B cell (primary cell): ENCODE results near the gene CAMTA1. TPM values are rescaled to one million over a fixed set of nuclear protein-coding genes. Genes with fewer than 3 reads are reported as not detected.

Source experiments
- ATAC-seq: fragments of 200-7000 bp; cut with Tn5 transposase; one replicate; pipeline ENCODE4 v1.10.0; 2021; ENCODE audit warnings: low read depth, mild to moderate bottlenecking, moderate number of reproducible peaks, moderate library complexity
- CTCF ChIA-PET: fragments of 350-600 bp; sonication (Branson Sonifier 250); formaldehyde crosslinking; loops from one replicate; lab custom pipeline; 2021; ENCODE audit warnings: antibody characterized with exemption, inconsistent platforms; lab: Charles Lee
- POLR2A ChIA-PET: fragments of 350-600 bp; sonication (Branson Sonifier 250); formaldehyde crosslinking; loops from one replicate; lab custom pipeline; 2021; ENCODE audit warnings: antibody characterized with exemption; lab: Charles Lee
- DNase-seq: peaks from one replicate; pipeline ENCODE4 v3.0.0; 2013
- H2AFZ ChIP-seq: 2 replicates; pipeline ENCODE4 v1.6.1; 2012; ENCODE audit warnings: mild to moderate bottlenecking, low read depth, low read length; ENCODE audit not compliant: insufficient read depth, poor library complexity, severe bottlenecking
- H3K27ac ChIP-seq, 2 donors: 1 replicate in 1 of 2; 2 replicates in 1 of 2; pipeline ENCODE4 v1.5.1; 2012 to 2013; ENCODE audit warnings: low read length in 2 of 2, mild to moderate bottlenecking in 2 of 2, moderate library complexity in 1 of 2
- H3K27me3 ChIP-seq, 4 experiments: fragments of 200-600 bp in 1 of 4; sonication (generic) in 1 of 4; replicated peaks in 1 of 4; 1 replicate in 2 of 4; 2 replicates in 2 of 4; pipeline versions ENCODE4 v1.6.1 to v1.7.0; 2013 to 2016; ENCODE audit warnings: low read length in 3 of 4, mild to moderate bottlenecking in 2 of 4, mixed read lengths in 1 of 4, moderate library complexity in 1 of 4; ENCODE audit not compliant: insufficient read depth in 4 of 4, control insufficient read depth in 3 of 4; ENCODE audit errors: control extremely low read depth in 1 of 4
- H3K36me3 ChIP-seq, 2 experiments: replicated peaks in 1 of 2; 1 replicate in 1 of 2; 2 replicates in 1 of 2; pipeline versions ENCODE4 v1.6.1 to v1.7.1; 2013; ENCODE audit warnings: low read length in 1 of 2; ENCODE audit not compliant: insufficient read depth in 2 of 2, control insufficient read depth in 1 of 2; ENCODE audit errors: control extremely low read depth in 1 of 2, extremely low read depth in 1 of 2
- H3K4me1 ChIP-seq, 2 donors: fragments of 200-600 bp in 1 of 2; sonication (generic) in 1 of 2; 1 replicate in 1 of 2; 2 replicates in 1 of 2; pipeline versions ENCODE4 v1.5.1 to v1.6.1; 2013 to 2017; ENCODE audit warnings: low read length in 2 of 2; ENCODE audit not compliant: control insufficient read depth in 2 of 2, insufficient read depth in 2 of 2
- H3K4me2 ChIP-seq: replicated peaks from 2 replicates; pipeline ENCODE3; 2012; ENCODE audit warnings: mild to moderate bottlenecking, low read depth, low read length; ENCODE audit not compliant: poor library complexity, severe bottlenecking
- H3K4me3 ChIP-seq, 5 experiments: fragments of 200-600 bp in 1 of 5; sonication (generic) in 1 of 5; 1 replicate in 3 of 5; 2 replicates in 2 of 5; pipeline versions ENCODE4 v1.5.1 to v1.7.0; 2011 to 2016; ENCODE audit warnings: low read length in 4 of 5, mild to moderate bottlenecking in 4 of 5, low read depth in 2 of 5, control low read depth in 1 of 5, moderate library complexity in 1 of 5; ENCODE audit not compliant: insufficient read depth in 1 of 5; ENCODE audit errors: control extremely low read depth in 1 of 5, extremely low read depth in 1 of 5
- H3K79me2 ChIP-seq: fragments of 200-600 bp; sonication (generic); one replicate; pipeline ENCODE4 v1.6.0; 2016; ENCODE audit warnings: low read length; ENCODE audit not compliant: control insufficient read depth, insufficient read depth
- H3K9ac ChIP-seq: fragments of 200-600 bp; sonication (generic); 2 replicates; pipeline ENCODE4 v1.6.1; 2017; ENCODE audit warnings: mild to moderate bottlenecking, low read length, moderate library complexity
- H3K9me3 ChIP-seq, 3 donors: one replicate each; pipeline versions ENCODE4 v1.6.1 to v1.7.1; 2013; ENCODE audit warnings: low read length in 2 of 3; ENCODE audit not compliant: control insufficient read depth in 2 of 3, insufficient read depth in 1 of 3; ENCODE audit errors: control extremely low read depth in 1 of 3
- H4K20me1 ChIP-seq: 2 replicates; pipeline ENCODE4 v1.6.0; 2012; ENCODE audit warnings: mild to moderate bottlenecking, low read length; ENCODE audit not compliant: insufficient read depth, control insufficient read depth, poor library complexity, severe bottlenecking
- H3K27ac Mint-ChIP-seq: one replicate; pipeline ENCODE4 v1.8.0; 2021; ENCODE audit warnings: mixed read lengths
- H3K27me3 Mint-ChIP-seq: one replicate; pipeline ENCODE4 v1.8.0; 2021; ENCODE audit warnings: mixed read lengths
- H3K4me1 Mint-ChIP-seq: one replicate; pipeline ENCODE4 v1.8.0; 2021; ENCODE audit warnings: mixed read lengths
- H3K4me3 Mint-ChIP-seq: one replicate; pipeline ENCODE4 v1.8.0; 2021; ENCODE audit warnings: mixed read lengths
- H3K9me3 Mint-ChIP-seq: one replicate; pipeline ENCODE4 v1.8.0; 2022; ENCODE audit warnings: mixed read lengths; ENCODE audit not compliant: insufficient read depth
- CTCF ChIP-seq: fragments of 200-600 bp; IDR thresholded peaks from one replicate; pipeline ENCODE4 v1.8.0; 2022; ENCODE audit warnings: antibody characterized with exemption, mild to moderate bottlenecking
- EZH2 ChIP-seq: IDR thresholded peaks from 2 replicates; pipeline ENCODE4 v1.6.1; 2012; ENCODE audit warnings: borderline replicate concordance, low read depth, mild to moderate bottlenecking, moderate library complexity, low read length; ENCODE audit not compliant: insufficient read depth, poor library complexity, severe bottlenecking
- WGBS: methylation state at CpG from one replicate; pipeline ENCODE4 v1.1.5; 2013; ENCODE audit warnings: missing lambda C conversion rate; ENCODE audit not compliant: insufficient coverage; 5-methylcytosine and 5-hydroxymethylcytosine counted together
- intact Hi-C: fragments of 100-400 bp; cut with micrococcal nuclease; formaldehyde crosslinking; loops from one replicate; pipeline ENCODE4 v1.10.0; 2022
- polyA plus RNA-seq: library from polyadenylated mRNA; depleted of rRNA; stranded (reverse); fragments of >200 nt; gene quantifications from 2 replicates; pipeline ENCODE4 v1.2.3, GENCODE V29; 2012
- total RNA-seq, 2 donors: library from RNA; stranded (reverse); fragments of 120-200 nt in 1 of 2; gene quantifications; 1 replicate in 1 of 2; 2 replicates in 1 of 2; pipeline versions ENCODE4 v1.2.3 to v1.2.4, GENCODE V29; 2013 to 2022

CAMTA1 gene
- total and polyA plus RNA-seq, 2 donors (not counting 1 experiment from before 2014, with no cell fraction given), result 42.2 to 45.7 TPM

DNA sequence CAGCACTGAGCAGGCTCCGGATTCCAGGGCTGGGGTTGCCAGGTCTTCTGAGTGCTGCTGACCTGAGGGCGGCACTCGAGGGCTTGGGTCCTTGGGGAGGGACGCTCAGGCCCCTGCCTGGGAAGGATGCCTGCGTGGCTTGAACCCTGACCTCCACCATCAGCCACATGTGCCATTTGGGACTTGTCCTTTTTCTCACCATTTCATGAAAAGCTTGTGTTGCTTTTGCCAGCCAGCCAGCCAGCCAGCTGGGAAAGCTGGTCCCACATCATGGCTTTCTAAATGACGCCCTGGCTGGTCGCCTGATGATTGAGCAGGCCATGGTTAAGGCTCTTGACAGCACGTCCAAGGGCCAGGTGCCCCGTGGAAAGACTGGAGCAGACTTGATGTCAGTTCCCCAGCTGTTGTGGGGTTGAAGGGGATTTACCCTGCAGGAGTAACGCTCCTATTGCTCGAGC is 168.7 kb downstream of the CAMTA1 start:
- Histone ChIP-seq H3K27me3 (no peaks in the 10 kb centered on the region), H3K9me3 (no peaks in the 10 kb centered on the region), H3K9ac (no peak overlapping the region), H3K4me3 (no peak overlapping the region), H3K79me2 (no peaks in the 10 kb centered on the region), H3K27ac (no peak overlapping the region), H3K4me1 (no peaks in the 10 kb centered on the region), H4K20me1 (no peaks in the 10 kb centered on the region), H3K4me2 (no peak overlapping the region), H2AFZ (no peak overlapping the region), H3K36me3 (no peaks in the 10 kb centered on the region)
- POLR2A ChIA-PET, result no interaction called here
- intact Hi-C loops, result no loop called here
- Mint-ChIP-seq H3K4me1 (no peaks in the 10 kb centered on the region), H3K9me3 (no peaks in the 10 kb centered on the region), H3K27me3 (peaks cover 8% of the 10 kb centered on the region), H3K27ac (no peak overlapping the region), H3K4me3 (no peak overlapping the region)
- no peak for TF ChIP-seq CTCF
- TF ChIP-seq EZH2, result no peak
- WGBS, result 78% methylated on average over 7 of the region's 11 CpGs
- DNase-seq (no peak), ATAC-seq (no peak)
- CTCF ChIA-PET, result no interaction called here

DNA sequence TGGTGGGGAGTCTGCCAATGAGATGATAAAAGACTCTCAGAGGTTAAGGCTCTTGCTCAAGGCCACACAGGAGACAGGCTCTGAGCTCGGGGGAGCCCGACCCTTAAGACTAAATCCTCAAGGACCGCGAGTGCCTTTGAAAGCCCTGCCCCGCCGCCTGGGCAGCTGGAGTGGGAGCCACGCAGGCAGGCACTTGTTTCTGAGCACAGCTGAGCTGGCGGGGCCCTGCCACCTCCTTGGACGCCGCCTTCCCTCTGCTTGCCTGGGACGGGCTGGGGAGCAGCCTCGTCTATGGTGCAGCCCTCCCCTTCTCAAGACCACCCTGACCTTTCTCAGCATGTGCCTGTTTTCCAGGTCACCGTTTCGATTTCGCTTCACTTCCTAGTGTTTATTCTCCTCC is 169.3 kb downstream of the CAMTA1 start:
- no peak overlapping the region for H3K4me2 ChIP-seq
- POLR2A ChIA-PET, result no interaction called here
- intact Hi-C loops, result no loop called here
- no peak overlapping the region for H3K4me3 ChIP-seq
- no peak overlapping the region for H3K27ac ChIP-seq
- H3K27me3 ChIP-seq, result no peaks in the 10 kb centered on the region
- no peaks in the 10 kb centered on the region for H3K9me3 ChIP-seq
- H3K9ac ChIP-seq, result no peak overlapping the region
- no peaks in the 10 kb centered on the region for H3K9me3 Mint-ChIP-seq
- no peaks in the 10 kb centered on the region for H3K79me2 ChIP-seq
- TF ChIP-seq CTCF, result no peak
- no peak for TF ChIP-seq EZH2
- H4K20me1 ChIP-seq, result no peaks in the 10 kb centered on the region
- CTCF ChIA-PET, result no interaction called here
- H3K4me3 Mint-ChIP-seq, result no peak overlapping the region
- H3K27ac Mint-ChIP-seq, result no peak overlapping the region
- no peaks in the 10 kb centered on the region for H3K4me1 Mint-ChIP-seq
- H2AFZ ChIP-seq, result no peak overlapping the region
- no peaks in the 10 kb centered on the region for H3K4me1 ChIP-seq
- WGBS, result 88% methylated on average over 15 of the region's 15 CpGs
- peaks cover 11% of the 10 kb centered on the region for H3K27me3 Mint-ChIP-seq
- no peaks in the 10 kb centered on the region for H3K36me3 ChIP-seq
- ATAC-seq, result no peak
- DNase-seq, result no peak
